GM12878 (cell line): ENCODE results near the gene SEMA3B. TPM values are rescaled to one million over a fixed set of nuclear protein-coding genes. Genes with fewer than 3 reads are reported as not detected.
A peak's percentile ranks its signal among the peaks of the same experiment; 100 is the strongest.

Source experiments
- ATF7 ChIP-seq: fragments of 450-650 bp; IDR thresholded peaks from 2 replicates; pipeline ENCODE4 v1.6.1; 2016; ENCODE audit warnings: low read depth, mild to moderate bottlenecking
- BMI1 ChIP-seq: fragments of 450-650 bp; IDR thresholded peaks from 2 replicates; pipeline ENCODE4 v1.6.1; 2016; ENCODE audit warnings: mild to moderate bottlenecking, moderate library complexity, borderline replicate concordance
- BRCA1 ChIP-seq: IDR thresholded peaks from 2 replicates; pipeline ENCODE4 v1.6.1; 2011; ENCODE audit warnings: low read depth, low read length, improper control_type of control experiment
- EZH2 ChIP-seq: IDR thresholded peaks from 2 replicates; pipeline ENCODE4 v1.6.1; 2012; ENCODE audit warnings: low read depth, mild to moderate bottlenecking, control low read depth, inconsistent platforms, low read length, borderline replicate concordance; ENCODE audit not compliant: control insufficient read depth
- POLR2AphosphoS2 ChIP-seq: IDR thresholded peaks from 2 replicates; pipeline ENCODE4 v1.6.1; 2011; ENCODE audit warnings: low read depth, mild to moderate bottlenecking, low read length, improper control_type of control experiment, moderate library complexity
- RAD21 ChIP-seq: IDR thresholded peaks from 2 replicates; pipeline ENCODE4 v1.6.1; 2011; ENCODE audit warnings: mild to moderate bottlenecking, low read depth, low read length, moderate library complexity; ENCODE audit not compliant: insufficient read depth
- RUNX3 ChIP-seq: IDR thresholded peaks from 2 replicates; pipeline ENCODE4 v1.6.1; 2012; ENCODE audit warnings: low read length, inconsistent platforms
- SMAD5 ChIP-seq: IDR thresholded peaks from 2 replicates; pipeline ENCODE4 v1.6.1; 2016; ENCODE audit warnings: antibody characterized with exemption, low read depth
- SRF ChIP-seq, 2 experiments: IDR thresholded peaks; 2 replicates each; pipeline ENCODE4 v1.6.1; 2011; ENCODE audit warnings: low read depth in 2 of 2, low read length in 2 of 2, mild to moderate bottlenecking in 1 of 2, moderate library complexity in 1 of 2
- YBX1 ChIP-seq: fragments of 450-650 bp; IDR thresholded peaks from 2 replicates; pipeline ENCODE4 v1.6.1; 2016; ENCODE audit warnings: antibody characterized with exemption
- YY1 ChIP-seq: IDR thresholded peaks from 2 replicates; pipeline ENCODE4 v1.6.1; 2011; ENCODE audit warnings: low read depth, mild to moderate bottlenecking, low read length
- ZSCAN29 ChIP-seq: fragments of 450-650 bp; IDR thresholded peaks from 2 replicates; pipeline ENCODE4 v1.6.1; 2017; ENCODE audit warnings: mild to moderate bottlenecking, moderate library complexity
- polyA plus RNA-seq, 11 experiments: library from polyadenylated mRNA; depleted of rRNA in 4 of 11; unstranded in 6 of 11; stranded (reverse) in 5 of 11; fragments of >200 nt; fragmentation: Nextera tagmentation in 4 of 11; fragmentation: Illumina TruSeq in 1 of 11; extraction: Ambion mirVana in 4 of 11; extraction: Trizol in 1 of 11; gene quantifications; 1 replicate in 1 of 11; 2 replicates in 10 of 11; pipeline versions ENCODE4 v1.2.1 to v1.2.3, GENCODE V29; 2011 to 2016; ENCODE audit warnings: inconsistent platforms in 2 of 11, missing spikeins in 2 of 11, low read depth in 1 of 11
- total RNA-seq, 4 experiments: library from RNA; depleted of rRNA in 3 of 4; stranded (reverse); fragments of >200 nt in 3 of 4; fragmentation: Illumina TruSeq in 1 of 4; extraction: Trizol in 1 of 4; gene quantifications; 2 replicates each; pipeline versions ENCODE4 v1.2.1 to v1.2.3, GENCODE V29; 2013 to 2021
- TF ChIP-seq, protein P1 (sequence below): fragments of 450-650 bp; formaldehyde crosslinking; IDR thresholded peaks from 2 replicates; pipeline ENCODE4 v1.4.0; 2022; ENCODE audit warnings: mild to moderate bottlenecking, moderate library complexity
- TF ChIP-seq, protein P2 (sequence below): IDR thresholded peaks from 2 replicates; pipeline ENCODE4 v1.6.1; 2012; ENCODE audit warnings: low read depth, low read length, improper control_type of control experiment
- TF ChIP-seq, protein P3 (sequence below): IDR thresholded peaks from 2 replicates; pipeline ENCODE4 v1.6.1; 2011; ENCODE audit warnings: low read depth, low read length, improper control_type of control experiment, borderline replicate concordance
- TF ChIP-seq, protein P4 (sequence below): fragments of 150-350 bp; IDR thresholded peaks from 2 replicates; pipeline ENCODE4 v1.6.1; 2014; ENCODE audit warnings: mild to moderate bottlenecking, low read depth, low read length
- TF ChIP-seq, protein P5 (sequence below): fragments of 450-650 bp; IDR thresholded peaks from 2 replicates; pipeline ENCODE4 v1.6.1; 2017; ENCODE audit warnings: mild to moderate bottlenecking, low read depth, inconsistent platforms; ENCODE audit not compliant: poor library complexity, severe bottlenecking

Gene SEMA3B
- total and polyA plus RNA-seq, 10 of the 15 experiments (the other 5 are each of a cell fraction or from before 2014, with no cell fraction given): 0.06 to 0.59 (median 0.14) TPM; not detected in 2

DNA sequence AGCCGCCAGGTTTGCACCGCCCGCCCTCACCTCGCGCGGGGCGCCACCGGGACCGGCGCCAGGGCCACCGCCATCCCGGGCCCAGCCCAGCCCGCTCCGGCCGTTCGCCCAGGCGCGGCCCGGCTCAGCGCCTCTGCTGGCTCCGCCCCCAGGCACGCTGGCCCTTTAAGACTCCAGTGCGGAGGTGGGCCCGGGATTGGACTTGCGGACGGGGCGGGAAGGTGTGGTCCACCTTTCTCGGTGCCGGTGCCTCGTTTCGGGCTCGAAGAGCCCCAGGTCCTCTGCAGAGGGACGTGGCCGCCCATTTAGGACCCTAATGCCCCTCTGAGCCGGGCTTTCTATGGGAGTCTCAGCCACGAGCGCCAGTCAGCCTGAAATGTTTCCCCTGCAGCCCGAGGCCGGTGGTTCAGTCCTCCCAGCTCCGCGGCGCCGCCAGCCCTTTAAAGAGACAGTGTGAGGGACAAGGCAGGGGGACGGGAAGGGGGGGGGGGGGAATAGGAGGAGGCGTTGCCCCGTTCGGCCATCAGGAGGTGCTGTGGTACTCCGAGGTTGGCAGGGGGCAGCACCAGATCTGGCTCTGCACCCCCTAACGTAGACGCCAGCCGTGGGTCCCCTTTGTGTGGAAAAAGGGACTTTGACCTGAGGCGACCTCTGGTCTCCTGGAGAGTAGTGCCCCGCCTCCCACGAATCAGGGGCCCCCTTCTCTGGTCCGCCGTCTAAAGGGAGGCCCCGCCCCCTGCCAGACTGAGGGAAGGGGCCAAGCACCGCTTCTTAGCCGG, 52.6 kb downstream of the SEMA3B start (continued):
- TF ChIP-seq, protein P1, sequence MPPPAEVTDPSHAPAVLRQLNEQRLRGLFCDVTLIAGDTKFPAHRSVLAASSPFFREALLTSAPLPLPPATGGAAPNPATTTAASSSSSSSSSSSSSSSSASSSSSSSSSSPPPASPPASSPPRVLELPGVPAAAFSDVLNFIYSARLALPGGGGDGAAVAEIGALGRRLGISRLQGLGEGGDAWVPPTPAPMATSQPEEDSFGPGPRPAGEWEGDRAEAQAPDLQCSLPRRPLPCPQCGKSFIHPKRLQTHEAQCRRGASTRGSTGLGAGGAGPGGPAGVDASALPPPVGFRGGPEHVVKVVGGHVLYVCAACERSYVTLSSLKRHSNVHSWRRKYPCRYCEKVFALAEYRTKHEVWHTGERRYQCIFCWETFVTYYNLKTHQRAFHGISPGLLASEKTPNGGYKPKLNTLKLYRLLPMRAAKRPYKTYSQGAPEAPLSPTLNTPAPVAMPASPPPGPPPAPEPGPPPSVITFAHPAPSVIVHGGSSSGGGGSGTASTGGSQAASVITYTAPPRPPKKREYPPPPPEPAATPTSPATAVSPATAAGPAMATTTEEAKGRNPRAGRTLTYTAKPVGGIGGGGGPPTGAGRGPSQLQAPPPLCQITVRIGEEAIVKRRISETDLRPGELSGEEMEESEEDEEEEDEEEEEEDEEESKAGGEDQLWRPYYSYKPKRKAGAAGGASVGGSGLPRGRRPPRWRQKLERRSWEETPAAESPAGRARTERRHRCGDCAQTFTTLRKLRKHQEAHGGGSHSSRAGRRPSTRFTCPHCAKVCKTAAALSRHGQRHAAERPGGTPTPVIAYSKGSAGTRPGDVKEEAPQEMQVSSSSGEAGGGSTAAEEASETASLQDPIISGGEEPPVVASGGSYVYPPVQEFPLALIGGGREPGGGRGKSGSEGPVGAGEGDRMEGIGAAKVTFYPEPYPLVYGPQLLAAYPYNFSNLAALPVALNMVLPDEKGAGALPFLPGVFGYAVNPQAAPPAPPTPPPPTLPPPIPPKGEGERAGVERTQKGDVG (CRISPR knock-in tag): no peak
- TF ChIP-seq, protein P2, sequence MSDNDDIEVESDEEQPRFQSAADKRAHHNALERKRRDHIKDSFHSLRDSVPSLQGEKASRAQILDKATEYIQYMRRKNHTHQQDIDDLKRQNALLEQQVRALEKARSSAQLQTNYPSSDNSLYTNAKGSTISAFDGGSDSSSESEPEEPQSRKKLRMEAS: 0 out of 2 replicates have a peak, but pooled peaks have one; percentile 3
- TF ChIP-seq, protein P3, sequence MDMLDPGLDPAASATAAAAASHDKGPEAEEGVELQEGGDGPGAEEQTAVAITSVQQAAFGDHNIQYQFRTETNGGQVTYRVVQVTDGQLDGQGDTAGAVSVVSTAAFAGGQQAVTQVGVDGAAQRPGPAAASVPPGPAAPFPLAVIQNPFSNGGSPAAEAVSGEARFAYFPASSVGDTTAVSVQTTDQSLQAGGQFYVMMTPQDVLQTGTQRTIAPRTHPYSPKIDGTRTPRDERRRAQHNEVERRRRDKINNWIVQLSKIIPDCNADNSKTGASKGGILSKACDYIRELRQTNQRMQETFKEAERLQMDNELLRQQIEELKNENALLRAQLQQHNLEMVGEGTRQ: no peak
- no peak for TF ChIP-seq SRF (IDR thresholded peaks at IDR 0.05; ENCODE audit: low read depth in 2 of 2, low read length in 2 of 2)
- TF ChIP-seq SMAD5: no peak
- TF ChIP-seq YY1: peak; percentile 38; the same call in 1 of the 2 replicates
- TF ChIP-seq POLR2AphosphoS2: 0 out of 2 replicates have a peak, but pooled peaks have one; percentile 62
- no peak for TF ChIP-seq BRCA1
- TF ChIP-seq, protein P4, sequence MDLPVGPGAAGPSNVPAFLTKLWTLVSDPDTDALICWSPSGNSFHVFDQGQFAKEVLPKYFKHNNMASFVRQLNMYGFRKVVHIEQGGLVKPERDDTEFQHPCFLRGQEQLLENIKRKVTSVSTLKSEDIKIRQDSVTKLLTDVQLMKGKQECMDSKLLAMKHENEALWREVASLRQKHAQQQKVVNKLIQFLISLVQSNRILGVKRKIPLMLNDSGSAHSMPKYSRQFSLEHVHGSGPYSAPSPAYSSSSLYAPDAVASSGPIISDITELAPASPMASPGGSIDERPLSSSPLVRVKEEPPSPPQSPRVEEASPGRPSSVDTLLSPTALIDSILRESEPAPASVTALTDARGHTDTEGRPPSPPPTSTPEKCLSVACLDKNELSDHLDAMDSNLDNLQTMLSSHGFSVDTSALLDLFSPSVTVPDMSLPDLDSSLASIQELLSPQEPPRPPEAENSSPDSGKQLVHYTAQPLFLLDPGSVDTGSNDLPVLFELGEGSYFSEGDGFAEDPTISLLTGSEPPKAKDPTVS: no peak
- TF ChIP-seq ZSCAN29: no peak
- no peak for TF ChIP-seq BMI1
- TF ChIP-seq, protein P5, sequence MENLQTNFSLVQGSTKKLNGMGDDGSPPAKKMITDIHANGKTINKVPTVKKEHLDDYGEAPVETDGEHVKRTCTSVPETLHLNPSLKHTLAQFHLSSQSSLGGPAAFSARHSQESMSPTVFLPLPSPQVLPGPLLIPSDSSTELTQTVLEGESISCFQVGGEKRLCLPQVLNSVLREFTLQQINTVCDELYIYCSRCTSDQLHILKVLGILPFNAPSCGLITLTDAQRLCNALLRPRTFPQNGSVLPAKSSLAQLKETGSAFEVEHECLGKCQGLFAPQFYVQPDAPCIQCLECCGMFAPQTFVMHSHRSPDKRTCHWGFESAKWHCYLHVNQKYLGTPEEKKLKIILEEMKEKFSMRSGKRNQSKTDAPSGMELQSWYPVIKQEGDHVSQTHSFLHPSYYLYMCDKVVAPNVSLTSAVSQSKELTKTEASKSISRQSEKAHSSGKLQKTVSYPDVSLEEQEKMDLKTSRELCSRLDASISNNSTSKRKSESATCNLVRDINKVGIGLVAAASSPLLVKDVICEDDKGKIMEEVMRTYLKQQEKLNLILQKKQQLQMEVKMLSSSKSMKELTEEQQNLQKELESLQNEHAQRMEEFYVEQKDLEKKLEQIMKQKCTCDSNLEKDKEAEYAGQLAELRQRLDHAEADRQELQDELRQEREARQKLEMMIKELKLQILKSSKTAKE: peak; percentile 98
- TF ChIP-seq ATF7: peak; percentile 100
- TF ChIP-seq RUNX3: peak; percentile 76
- TF ChIP-seq EZH2: no peak
- no peak for TF ChIP-seq YBX1
- no peak for TF ChIP-seq RAD21
